NCI-H1436 (cell line): ENCODE data around the gene TTL.
"Not testable (repeated sequence)": the region's sequence is repeated elsewhere in the genome, so short reads cannot be mapped to it uniquely, and the experiment has no call there.

Experiments used
- DNase-seq: peaks from one replicate; lab custom pipeline; 2025; lab: John Stamatoyannopoulos, UW

Gene TTL

DNA sequence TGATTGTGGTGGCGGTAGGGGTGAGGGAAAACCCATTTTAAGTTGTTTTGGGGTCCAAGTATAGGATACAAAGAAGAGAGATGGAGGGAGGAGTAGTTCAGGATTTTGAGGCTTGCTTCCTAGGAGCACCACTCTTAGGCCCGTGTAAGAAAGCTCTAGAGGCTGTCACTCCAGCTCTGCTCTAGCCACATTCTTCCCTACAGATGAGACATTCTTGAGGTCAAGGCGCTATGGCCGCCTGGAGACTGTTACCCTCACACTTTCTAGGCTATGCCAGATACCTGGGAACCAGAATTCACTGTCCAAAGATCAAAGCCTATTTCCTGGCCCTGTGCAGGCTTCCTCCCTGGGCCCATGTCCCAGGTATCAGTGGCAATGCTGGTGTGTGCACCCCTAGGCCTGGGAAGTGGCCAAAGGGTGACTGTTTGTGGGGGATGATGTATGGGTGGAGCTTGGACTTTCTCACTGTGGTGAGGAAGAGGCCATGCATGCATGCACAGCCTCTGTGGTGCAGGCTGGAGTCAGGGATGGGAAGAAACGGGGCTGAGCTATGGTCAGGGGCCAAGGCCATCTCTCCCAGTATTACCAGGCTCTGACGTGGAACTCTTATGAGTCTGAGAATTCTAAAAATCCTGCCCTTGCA lies 7.0 kb upstream of the TTL start:
- no peak for DNase-seq

DNA sequence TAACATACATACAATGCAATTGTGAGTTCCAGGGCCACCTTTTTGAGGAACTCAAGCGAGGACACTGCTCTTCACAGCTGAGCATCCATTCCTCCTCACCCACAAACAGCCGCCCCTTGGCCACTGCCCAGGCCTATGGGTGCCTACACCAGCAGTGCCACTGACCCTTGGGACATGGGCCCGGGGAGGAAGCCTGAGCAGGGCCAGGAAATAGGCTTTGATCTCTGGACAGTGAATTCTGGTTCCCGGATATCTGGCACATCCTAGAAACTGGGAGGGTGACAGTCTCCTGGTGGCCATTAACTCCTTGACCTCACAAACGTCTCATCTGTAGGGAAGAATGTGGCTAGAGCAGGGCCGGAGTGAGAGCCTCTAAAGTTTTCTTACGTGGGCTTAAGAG lies 5.5 kb upstream of the TTL start:
- DNase-seq: no peak

DNA sequence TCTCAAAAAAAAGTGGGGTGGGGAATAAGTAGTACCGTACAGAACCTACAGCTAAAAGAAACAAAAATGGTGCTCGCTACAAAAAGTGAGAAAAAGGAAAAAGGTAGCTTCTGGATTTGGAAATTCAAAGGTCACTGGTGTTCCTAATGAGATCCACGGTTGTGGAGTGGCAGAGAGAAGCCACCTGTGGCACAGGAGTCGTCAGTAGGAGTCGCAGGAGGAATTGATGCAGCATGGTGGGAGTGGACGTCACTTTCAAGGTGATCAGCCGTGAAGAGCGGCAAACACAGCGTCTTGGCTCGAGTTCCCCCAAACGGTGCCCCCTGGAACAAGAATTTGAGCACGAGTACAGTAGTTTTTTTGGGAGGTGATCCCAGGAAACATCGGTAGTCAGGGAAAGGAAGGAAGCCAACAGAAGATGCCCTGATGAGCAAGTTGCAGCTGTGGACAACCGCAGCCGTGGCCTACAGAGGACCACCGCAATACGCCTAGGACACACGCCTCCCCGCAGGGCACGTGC lies 1.4 kb upstream of the TTL start:
- no peak for DNase-seq

DNA sequence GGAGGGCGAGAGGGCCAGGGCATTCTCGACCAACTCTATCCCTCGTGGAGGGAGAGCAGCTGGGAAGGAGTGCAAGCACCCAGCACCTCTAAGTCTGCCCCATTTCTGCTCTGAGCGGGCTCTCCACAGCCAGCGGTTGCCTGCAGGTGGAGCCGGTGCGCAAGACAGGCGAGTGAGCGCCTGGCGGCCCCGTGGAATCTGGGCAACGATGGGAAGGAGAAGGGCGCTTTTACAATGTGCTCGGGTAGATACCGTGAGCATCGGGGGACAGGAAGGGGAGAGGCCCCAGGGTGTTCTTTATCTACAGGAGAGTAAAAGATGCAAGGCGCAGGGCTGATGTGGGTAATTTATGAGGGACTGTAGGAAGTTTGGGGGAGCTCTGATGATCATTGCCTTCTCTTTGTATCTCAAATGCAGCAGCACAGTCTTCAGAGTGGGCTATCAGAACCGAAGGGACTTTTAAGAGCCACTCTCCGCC lies 867 bp upstream of the TTL start:
- DNase-seq: peak; percentile 63

DNA sequence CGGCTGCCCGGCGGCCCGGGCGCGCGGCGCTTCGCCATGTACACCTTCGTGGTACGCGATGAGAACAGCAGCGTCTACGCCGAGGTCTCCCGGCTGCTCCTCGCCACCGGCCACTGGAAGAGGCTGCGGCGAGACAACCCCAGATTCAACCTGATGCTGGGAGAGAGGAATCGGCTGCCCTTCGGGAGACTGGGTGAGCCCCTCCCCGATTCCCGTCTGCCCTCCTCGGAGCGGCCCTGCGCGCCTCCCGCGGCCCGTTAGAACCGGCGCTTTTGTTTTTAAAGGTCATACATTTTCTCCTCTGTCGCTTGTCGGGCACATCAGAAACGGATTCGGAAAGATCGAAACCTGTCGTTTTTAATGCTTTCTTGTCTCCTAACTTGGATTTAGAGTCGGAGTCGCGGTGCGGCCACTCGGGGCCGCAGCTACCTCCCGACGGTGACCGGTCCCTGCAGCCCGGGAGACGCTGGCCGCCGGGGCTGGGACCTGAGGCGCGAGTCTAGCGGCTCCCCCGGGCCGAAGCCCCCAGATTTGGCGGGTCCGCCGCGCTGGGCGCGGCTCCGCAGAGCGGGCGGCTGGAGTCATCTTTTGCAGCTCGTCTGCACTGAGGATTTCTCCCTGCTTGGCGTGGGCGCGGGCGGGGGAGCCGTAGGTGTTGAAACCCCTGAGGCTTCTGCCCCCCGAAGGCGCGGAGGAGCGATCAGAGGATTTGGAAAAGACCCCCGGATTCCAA lies 519 bp downstream of the TTL start:
- peak; percentile 3 for DNase-seq

DNA sequence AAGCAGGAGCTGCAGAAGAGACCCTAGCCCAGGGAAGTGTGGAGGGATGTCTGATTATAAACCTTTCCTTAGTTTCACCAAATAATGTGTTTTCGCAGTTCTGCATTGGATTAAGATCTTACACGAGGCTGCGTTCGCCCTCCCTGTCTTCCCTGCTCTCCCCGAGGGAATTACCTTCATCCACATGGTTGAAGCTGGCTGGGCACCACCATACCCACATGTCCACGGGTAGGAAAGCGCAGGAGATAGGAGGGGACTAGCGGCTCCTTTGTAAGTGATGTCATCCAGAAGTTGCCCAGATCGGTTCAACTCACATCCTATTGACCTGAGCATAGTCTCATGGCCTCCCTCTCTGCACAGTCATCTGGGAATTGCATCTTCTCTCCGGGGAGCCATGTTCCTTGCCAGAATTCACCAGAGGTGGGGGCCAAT lies 1.1 kb downstream of the TTL start:
- DNase-seq: peak; percentile 23

DNA sequence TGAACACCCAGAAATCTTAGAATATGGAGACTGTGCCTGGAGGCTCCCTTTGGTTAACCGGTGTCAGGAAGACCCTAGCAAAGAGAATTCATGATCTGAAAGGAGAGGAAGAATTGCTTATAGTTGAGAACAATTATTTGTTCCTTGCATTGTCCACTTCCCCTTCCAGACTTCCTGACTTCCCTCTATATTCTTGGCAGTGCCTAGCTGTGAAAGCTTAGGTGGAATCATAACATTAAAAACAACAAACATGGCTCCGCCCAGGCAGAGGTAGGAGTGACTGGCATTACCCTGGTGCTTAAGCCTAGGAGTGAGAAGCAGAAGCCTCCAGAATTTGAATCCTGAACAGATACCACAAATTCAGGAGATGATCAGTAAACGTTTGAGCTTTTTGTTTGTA lies 1.9 kb downstream of the TTL start:
- no peak for DNase-seq

DNA sequence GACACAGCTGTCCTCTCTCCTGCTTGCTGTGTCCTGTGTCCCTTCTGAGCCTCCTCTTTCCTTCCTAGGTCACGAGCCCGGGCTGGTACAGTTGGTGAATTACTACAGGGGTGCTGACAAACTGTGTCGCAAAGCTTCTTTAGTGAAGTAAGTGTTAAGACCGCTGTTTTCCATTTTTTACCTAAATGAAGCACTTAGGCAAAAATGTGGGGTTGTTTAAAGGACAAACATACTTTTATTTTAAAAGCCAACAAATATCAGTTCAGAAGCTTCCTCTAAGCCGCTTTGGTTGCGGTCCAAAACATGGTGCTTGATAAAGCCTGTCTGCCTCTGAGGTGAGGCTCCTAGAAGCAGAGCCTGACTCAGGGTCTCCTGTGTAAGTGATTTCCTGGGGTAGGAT lies 3.9 kb downstream of the TTL start:
- DNase-seq: no peak

DNA sequence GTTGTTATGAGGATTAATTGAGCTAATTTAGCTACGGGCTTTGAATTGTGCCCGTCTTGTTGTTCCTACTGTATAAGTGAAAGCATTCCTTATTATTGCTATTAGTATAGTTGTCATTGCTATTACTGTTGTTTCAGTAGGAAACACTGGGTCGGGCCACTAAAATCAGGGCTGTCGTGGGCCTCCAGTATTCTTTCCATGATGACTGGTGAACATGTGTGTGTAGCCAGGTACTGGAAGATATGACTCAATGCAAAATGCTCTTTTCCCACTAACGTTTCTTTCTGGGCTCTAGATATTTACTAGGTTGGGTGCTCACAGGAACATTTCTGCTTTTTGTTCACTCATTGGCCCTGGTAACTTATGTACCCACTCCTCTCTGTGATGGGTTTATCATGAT lies 4.9 kb downstream of the TTL start:
- DNase-seq: no peak

DNA sequence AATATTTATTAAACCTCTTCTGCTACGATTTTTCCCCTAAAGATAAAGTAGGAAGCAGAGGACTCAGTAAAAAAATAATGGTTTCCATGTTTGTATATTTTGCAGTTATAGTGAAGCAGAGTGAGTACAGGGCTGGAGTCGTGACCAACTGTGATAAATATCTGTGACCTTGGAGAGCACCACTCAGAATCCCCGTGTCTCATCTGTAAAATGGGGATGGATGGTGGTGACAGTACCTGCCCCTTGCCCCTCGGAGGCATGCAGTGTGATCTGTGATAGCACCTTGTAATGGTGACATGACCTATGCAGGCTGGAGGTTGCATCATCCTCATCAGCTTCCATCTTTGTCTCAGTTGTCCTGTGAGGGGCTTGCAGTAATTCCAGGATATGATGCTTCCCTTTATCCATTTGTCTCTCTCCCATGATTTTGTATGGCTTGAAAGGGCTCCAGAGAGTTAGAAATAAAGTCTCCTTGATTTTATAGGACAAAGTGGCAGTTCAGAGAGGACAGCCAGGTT lies 5.5 kb downstream of the TTL start:
- no peak for DNase-seq

DNA sequence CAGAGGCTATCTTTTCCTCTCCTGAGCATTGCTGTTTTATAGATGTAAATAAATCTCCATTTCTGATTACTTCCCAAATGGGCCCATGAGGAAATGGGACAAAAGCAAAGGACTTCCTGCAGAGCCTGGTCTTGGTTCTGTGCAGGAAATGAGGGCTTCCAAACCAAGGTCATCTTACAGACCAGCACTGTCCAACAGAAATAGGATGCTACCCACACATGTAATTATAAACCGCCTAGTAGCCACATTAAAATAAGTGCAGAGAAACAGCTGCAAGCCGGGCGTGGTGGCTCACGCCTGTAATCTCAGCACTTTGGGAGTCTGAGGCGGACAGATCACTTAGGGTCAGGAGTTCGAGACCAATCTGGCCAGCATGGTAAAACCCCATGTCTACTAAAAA lies 6.2 kb downstream of the TTL start:
- DNase-seq: no peak

DNA sequence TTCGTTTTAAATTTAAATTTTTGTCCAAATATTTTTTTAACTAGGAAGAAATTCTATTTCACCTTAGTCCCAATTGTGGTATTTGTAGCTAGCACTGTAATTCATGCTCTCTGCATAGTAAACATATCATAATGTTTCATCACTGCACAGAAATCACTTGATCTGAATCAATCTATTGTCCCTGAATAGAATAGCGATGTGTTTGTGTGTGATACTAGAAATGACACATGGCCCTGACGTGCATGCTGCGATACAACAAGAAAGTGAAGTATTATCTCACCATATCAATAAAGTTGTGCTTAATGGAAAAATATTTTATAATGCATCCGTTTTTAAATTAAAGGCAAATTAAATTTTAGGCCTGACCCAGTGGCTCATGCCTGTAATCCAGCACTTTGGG lies 10.0 kb downstream of the TTL start:
- no peak for DNase-seq

DNA sequence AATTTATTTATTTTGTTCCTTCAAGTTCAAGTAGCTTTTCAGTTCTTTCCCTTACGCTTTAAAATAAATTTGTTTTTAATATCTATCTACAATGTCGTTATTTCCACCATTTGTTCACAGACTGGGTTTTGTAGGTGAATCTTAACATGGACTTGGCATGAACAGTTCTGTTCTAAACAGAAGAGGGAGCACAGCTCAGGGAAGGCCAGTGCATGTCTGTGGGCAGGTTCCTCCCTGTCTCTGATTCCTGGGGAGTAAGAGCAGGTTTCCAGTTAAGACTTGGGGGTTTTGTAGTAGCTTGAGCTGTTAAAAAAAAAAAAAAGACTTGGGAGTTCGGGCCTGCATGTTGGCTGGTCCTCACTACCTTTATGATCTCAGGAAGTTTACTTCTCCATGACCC lies 11.1 kb downstream of the TTL start:
- no peak for DNase-seq

DNA sequence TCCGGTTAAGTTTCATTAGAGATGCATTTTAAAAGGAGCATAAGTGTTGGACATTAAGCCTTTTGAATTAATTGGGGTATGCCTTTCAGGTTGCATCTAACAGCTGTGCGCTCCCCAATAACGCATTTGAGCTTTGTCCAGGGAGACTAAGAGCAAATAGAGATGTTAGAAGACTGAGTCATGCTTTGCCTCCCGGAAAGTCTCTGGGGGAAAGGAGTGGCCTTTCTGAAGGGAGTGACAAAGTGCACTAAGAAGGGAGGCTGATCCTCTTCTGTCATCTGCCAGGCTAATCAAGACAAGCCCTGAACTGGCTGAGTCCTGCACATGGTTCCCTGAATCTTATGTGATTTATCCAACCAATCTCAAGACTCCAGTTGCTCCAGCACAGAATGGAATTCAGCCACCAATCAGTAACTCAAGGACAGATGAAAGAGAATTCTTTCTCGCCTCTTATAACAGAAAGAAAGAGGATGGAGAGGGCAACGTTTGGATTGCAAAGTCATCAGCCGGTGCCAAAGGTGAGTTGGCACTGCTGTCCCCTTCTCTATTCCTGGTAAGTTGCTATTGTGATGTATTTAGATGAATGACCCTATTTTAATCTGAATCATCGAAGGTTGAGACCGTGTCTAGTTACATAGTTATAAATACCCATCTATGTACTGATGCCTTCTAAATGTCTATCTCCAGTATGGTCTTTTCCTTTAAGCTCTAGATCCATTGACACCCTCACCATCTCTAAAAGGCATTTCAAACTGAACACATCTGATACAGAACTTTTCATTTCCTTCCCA lies 12.1 kb downstream of the TTL start:
- DNase-seq: peak; percentile 30

DNA sequence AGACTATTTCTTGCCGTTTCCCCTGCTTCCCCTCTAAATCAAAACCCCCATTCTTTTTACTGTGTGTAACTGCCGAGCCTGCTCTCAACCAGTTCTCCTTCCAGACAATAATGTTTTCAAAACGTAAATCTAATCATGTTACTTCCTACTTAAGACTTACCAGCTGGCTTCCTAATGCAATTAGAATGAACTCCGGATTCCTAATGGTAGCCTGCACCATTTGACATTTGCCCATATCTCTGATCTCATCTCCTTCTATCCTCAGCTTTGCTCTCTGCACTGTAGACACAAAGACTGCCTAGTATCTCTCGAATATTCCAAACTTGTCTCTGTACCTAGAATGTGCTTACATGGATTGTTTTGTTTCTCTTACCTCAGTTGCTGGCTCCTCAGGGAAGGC lies 12.9 kb downstream of the TTL start:
- DNase-seq: no peak

DNA sequence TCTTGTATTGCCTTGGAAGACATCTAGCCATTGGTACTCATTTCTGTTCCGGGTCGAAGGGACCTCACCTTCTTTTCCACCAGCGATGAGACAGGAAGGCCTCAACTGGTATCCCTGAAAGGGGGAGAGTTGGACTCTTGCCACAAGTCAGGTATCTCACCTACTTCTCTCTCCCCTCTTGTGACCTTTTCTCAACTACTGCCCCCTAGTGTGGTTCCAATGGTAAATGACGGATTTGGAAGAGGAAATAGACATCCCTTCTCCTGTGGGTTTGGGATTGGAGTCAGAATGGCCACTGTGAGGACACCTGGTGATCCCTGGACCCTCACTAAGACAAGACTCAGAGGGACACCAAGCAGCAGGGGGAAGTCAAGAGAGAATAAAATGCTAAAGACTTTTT lies 13.9 kb downstream of the TTL start:
- not testable (repeated sequence) for DNase-seq

DNA sequence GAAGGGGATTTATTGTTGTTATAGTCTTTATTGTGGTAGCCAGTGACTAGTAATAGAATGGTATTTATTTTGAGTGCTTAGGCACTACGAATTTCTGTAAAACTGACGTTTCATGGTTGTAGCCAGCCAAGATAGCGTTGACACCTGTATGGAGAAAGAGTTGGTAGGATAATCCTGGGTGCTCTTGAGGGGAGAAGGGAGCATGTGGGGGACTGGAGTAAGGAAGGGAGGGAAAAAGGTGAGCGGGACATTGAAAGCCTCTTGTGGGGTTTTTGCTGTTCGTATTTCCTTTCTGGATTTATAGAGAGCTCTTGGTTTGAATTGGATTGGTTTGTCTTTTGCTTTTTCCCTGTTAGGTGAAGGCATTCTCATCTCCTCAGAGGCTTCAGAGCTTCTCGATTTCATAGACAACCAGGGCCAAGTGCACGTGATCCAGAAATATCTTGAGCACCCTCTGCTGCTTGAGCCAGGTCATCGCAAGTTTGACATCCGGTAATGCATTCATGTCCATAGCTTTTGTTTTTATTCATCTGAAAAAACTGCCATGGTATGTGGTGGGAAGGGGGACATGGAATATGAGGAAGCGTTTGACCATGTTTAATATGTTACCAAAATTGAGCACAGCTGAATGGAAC lies 19.0 kb downstream of the TTL start:
- DNase-seq: peak; percentile 12

DNA sequence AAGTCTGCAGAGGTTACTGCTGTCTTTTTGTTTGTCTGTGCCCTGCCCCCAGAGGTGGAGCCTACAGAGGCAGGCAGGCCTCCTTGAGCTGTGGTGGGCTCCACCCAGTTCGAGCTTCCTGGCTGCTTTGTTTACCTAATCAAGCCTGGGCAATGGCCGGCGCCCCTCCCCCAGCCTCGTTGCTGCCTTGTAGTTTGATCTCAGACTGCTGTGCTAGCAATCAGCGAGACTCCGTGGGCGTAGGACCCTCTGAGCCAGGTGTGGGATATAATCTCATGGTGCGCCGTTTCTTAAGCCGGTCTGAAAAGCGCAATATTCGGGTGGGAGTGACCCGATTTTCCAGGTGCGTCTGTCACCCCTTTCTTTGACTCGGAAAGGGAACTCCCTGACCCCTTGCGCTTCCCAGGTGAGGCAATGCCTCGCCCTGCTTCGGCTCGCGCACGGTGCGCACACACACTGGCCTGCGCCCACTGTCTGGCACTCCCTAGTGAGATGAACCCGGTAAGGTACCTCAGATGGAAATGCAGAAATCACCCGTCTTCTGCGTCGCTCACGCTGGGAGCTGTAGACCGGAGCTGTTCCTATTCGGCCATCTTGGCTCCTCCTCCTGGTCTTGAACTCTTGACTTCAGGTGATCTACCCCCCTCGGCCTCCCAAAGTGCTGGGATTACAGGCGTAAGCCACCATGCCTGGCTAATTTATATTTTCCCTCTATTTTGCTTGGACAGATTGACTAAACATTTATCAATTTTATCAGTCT lies 27.5 kb downstream of the TTL start:
- DNase-seq: not testable (repeated sequence)

DNA sequence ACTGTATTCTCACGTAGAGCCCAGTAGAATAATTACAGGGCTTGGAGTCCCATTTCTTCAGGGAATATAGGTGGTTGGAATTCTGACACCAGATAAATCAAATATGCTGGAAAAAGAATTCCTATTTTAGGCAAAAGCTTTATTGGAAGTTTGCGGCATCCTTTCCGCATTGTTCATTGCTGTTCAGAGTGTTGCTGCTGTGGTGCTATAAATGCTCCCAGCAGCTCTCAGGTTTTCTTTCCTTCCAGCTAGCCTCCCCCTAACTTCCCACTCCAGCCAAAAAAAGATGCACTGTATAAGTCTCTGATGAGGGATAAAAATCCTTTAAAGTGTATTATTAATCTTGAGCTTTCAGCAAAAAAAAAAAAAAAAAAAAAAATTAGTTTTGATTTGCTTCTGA lies 34.8 kb downstream of the TTL start:
- DNase-seq: no peak

DNA sequence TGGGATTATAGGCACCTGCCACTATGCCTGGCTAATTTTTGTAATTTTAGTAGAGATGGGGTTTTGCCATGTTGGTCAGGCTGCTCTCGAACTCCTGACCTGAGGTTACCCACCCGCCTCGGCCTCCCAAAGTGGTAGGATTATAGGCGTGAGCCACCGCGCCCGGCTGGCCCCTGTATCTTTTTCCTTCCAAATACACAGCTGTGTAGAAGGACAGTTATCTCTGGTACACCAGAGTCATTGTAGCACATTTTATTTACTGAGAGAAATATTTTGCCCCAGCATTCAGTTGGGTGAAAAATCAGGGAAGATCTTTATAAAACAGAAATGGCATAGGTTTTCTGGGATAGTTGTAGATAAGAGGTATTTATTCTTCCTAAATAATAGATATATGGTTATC lies 36.9 kb downstream of the TTL start:
- no peak for DNase-seq

DNA sequence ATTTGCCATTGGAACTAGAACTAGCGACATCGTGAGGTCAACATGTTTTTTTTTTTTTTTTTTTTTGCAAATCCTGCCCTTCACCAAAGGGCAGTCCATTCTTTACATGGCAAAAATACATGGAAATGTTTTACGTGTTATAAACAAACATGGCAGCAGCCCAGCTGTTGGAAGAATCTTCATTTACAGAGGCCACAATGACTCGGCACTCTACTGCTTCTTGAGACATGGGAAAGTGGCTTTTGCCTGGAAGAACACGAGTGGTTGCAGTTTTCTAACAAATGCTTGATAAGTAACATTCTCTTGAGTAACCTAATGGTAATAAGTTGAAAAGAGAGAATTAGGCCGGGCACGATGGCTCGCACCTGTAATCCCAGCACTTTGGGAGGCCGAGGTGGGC lies 37.5 kb downstream of the TTL start:
- DNase-seq: no peak
